SU-DHL-6 (cell line): ENCODE measurements around the gene CLDN14.

Experiments used
- H2AFZ ChIP-seq: fragments of 200-600 bp; sonication (generic); 2 replicates; pipeline ENCODE4 v1.6.1; 2014; ENCODE audit warnings: low read depth, mild to moderate bottlenecking, moderate library complexity, mixed read lengths, antibody characterized with exemption, low read length; ENCODE audit not compliant: severe bottlenecking
- H3F3A ChIP-seq: fragments of 200-600 bp; shearing (Covaris generic); 2 replicates; pipeline ENCODE4 v1.6.0; 2016; ENCODE audit warnings: antibody characterized with exemption, mild to moderate bottlenecking; ENCODE audit not compliant: insufficient read depth
- H3K27ac ChIP-seq: fragments of 200-600 bp; sonication (generic); 2 replicates; pipeline ENCODE4 v1.5.1; 2016; ENCODE audit warnings: low read depth, mild to moderate bottlenecking, low read length, moderate library complexity, mixed read lengths
- H3K27me3 ChIP-seq: fragments of 200-600 bp; sonication (generic), shearing (Covaris generic); 2 replicates; pipeline ENCODE4 v1.6.0; 2014; ENCODE audit warnings: mild to moderate bottlenecking, low read length
- H3K36me3 ChIP-seq: fragments of 200-600 bp; sonication (generic); 2 replicates; pipeline ENCODE4 v1.6.1; 2014; ENCODE audit warnings: mild to moderate bottlenecking, low read length, mixed read lengths
- H3K4me2 ChIP-seq: fragments of 300-600, 200-600 bp; shearing (Covaris generic), sonication (generic); 2 replicates; pipeline ENCODE4 v1.6.0; 2014; ENCODE audit warnings: low read length, low read depth, mild to moderate bottlenecking; ENCODE audit not compliant: poor library complexity, severe bottlenecking
- H3K4me3 ChIP-seq: fragments of 200-600 bp; sonication (generic); 2 replicates; pipeline ENCODE4 v1.5.1; 2014; ENCODE audit warnings: antibody characterized with exemption, low read length, mild to moderate bottlenecking, mixed read lengths; ENCODE audit not compliant: insufficient read depth, poor library complexity, severe bottlenecking
- H3K79me2 ChIP-seq: fragments of 200-600 bp; sonication (generic); 2 replicates; pipeline ENCODE4 v1.6.1; 2014; ENCODE audit warnings: mild to moderate bottlenecking, low read length, moderate library complexity; ENCODE audit not compliant: insufficient read depth
- H3K9ac ChIP-seq: fragments of 200-600 bp; sonication (generic); 2 replicates; pipeline ENCODE4 v1.7.0; 2014; ENCODE audit warnings: mild to moderate bottlenecking, low read length
- H3K9me2 ChIP-seq: fragments of 200-600 bp; sonication (generic); replicated peaks from 2 replicates; pipeline ENCODE4 v1.6.1; 2014; ENCODE audit warnings: low read length; ENCODE audit not compliant: insufficient read depth
- H3K9me3 ChIP-seq: fragments of 200-600 bp; sonication (generic); 2 replicates; pipeline ENCODE4 v1.6.1; 2014; ENCODE audit warnings: low read length, mixed read lengths; ENCODE audit not compliant: insufficient read depth
- H4K20me1 ChIP-seq: fragments of 200-600 bp; sonication (generic); 2 replicates; pipeline ENCODE4 v1.6.1; 2014; ENCODE audit warnings: low read depth, mild to moderate bottlenecking, antibody characterized with exemption, low read length, moderate library complexity, mixed read lengths
- EZH2phosphoT487 ChIP-seq: fragments of 200-600 bp; sonication (generic), shearing (Covaris generic); conservative IDR thresholded peaks from 2 replicates; pipeline ENCODE4 v1.6.1; 2018; ENCODE audit warnings: mild to moderate bottlenecking, antibody characterized with exemption, low read length, moderate library complexity, mixed read lengths
- TF ChIP-seq, protein P1 (sequence below): fragments of 200-600 bp; sonication (generic); IDR thresholded peaks from one replicate; pipeline ENCODE4 v1.5.1; 2017; ENCODE audit warnings: antibody characterized with exemption, mild to moderate bottlenecking, low read length, moderate library complexity; ENCODE audit not compliant: insufficient read depth, poor library complexity, severe bottlenecking

CLDN14 gene

DNA sequence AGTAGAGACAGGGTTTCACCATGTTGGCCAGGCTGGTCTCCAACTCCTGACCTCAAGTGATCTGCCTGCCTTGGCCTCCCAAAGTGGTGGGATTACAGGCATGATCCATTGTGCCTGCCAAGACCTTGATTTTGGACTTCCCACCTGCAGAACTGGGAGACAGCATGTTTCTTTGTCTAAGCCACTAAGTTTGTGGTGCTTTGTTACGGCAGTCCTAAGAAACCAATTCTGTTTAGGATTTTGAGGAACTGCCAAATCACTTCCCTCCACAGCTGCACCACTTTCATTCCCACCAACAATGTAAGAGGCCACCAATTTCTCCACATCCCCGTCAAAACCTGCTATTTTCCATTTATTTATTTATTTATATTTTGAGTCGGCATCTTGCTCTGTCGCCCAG is 48.7 kb downstream of the CLDN14 start:
- Histone ChIP-seq H2AFZ (no peak overlapping the region), H3K36me3 (no peaks in the 10 kb centered on the region), H3K4me3 (no peak overlapping the region), H4K20me1 (no peaks in the 10 kb centered on the region), H3K79me2 (no peaks in the 10 kb centered on the region), H3K9me3 (no peaks in the 10 kb centered on the region), H3F3A (no peaks in the 10 kb centered on the region), H3K9me2 (no peaks in the 10 kb centered on the region), H3K9ac (no peak overlapping the region), H3K27ac (no peak overlapping the region), H3K27me3 (no peaks in the 10 kb centered on the region), H3K4me2 (no peak overlapping the region)
- TF ChIP-seq, protein P1, sequence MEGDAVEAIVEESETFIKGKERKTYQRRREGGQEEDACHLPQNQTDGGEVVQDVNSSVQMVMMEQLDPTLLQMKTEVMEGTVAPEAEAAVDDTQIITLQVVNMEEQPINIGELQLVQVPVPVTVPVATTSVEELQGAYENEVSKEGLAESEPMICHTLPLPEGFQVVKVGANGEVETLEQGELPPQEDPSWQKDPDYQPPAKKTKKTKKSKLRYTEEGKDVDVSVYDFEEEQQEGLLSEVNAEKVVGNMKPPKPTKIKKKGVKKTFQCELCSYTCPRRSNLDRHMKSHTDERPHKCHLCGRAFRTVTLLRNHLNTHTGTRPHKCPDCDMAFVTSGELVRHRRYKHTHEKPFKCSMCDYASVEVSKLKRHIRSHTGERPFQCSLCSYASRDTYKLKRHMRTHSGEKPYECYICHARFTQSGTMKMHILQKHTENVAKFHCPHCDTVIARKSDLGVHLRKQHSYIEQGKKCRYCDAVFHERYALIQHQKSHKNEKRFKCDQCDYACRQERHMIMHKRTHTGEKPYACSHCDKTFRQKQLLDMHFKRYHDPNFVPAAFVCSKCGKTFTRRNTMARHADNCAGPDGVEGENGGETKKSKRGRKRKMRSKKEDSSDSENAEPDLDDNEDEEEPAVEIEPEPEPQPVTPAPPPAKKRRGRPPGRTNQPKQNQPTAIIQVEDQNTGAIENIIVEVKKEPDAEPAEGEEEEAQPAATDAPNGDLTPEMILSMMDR: no peak

DNA sequence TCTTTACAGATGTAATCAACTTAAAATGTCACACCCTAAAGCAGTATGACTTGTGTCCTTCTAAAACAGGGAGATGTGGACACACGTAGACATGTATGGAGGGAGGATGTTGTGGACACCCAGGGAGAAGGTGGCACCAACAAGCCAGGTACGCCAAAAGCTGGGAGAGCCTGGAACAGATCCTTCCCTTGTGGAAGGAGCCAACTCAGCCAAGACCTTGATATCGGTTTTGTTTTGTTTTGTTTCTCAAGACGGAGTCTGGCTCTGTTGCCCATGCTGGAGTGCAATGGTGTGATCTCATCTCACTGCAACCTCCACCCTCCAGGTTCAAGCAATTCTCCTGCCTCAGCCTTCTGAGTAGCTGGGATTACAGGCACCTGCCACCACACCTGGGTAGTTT is 49.1 kb downstream of the CLDN14 start:
- Histone ChIP-seq H3K27ac (no peak overlapping the region), H3K4me3 (no peak overlapping the region), H3K9ac (no peak overlapping the region)

DNA sequence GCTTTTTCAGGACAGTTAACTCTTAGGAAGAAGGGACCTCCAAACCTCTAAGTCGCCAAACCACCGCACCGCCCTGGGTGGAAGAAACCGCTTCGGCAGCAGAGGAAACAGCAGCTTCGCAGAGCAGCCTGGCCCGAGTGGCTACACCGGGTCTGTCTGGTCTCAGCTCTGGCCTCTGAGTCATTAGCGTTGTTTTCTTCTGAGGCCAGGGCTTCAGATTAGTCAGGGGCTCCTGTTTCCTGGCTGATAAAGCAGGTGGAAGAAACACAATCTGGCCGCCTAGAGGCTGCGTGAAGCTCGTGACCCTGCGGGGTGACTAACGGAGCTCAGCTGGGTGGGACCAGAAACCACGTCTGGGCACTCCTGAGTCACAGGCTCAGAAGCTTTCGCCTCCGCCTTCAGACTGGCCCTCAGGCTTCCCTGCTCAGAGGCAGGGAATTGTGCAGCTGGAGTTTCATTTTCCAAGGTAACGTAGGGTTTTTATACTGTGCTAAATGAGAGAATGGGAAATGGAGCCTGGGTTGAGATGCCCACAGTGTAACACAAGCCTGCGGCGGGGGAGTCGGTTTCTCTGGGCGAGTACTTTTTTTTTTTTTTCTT is 49.9 kb downstream of the CLDN14 start:
- no peak overlapping the region for H3K9ac ChIP-seq
- H3K4me3 ChIP-seq: no peak overlapping the region

More for the DNA sequence above, 49.1 kb downstream of the CLDN14 start:
- Histone ChIP-seq H3K27me3 (no peaks in the 10 kb centered on the region), H3K4me2 (no peak overlapping the region), H3K9me3 (no peaks in the 10 kb centered on the region), H3K9me2 (no peaks in the 10 kb centered on the region), H3F3A (no peaks in the 10 kb centered on the region), H3K36me3 (no peaks in the 10 kb centered on the region), H2AFZ (no peak overlapping the region), H4K20me1 (no peaks in the 10 kb centered on the region), H3K79me2 (no peaks in the 10 kb centered on the region)
- no peak for TF ChIP-seq EZH2phosphoT487
- TF ChIP-seq, protein P1: no peak

More for the DNA sequence above, 49.9 kb downstream of the CLDN14 start:
- Histone ChIP-seq H3K27ac (no peak overlapping the region), H3K9me3 (no peaks in the 10 kb centered on the region), H3K4me2 (no peak overlapping the region), H3K36me3 (no peaks in the 10 kb centered on the region), H3F3A (no peaks in the 10 kb centered on the region), H3K27me3 (no peaks in the 10 kb centered on the region), H2AFZ (no peak overlapping the region), H3K79me2 (no peaks in the 10 kb centered on the region), H3K9me2 (no peaks in the 10 kb centered on the region), H4K20me1 (no peaks in the 10 kb centered on the region)
- no peak for TF ChIP-seq EZH2phosphoT487
- TF ChIP-seq, protein P1: no peak
